Sigmoid colon (tissue), 4 donors: ENCODE results near the gene CFLAR.

Source experiments
- POLR2AphosphoS5 ChIP-seq, 4 donors: sonication (generic); formaldehyde crosslinking; IDR thresholded peaks; one replicate each; pipeline ENCODE4 v1.6.1; 2017; ENCODE audit warnings: antibody characterized with exemption in 4 of 4
- TF ChIP-seq, protein P1 (sequence below), 4 experiments: fragments of 450-650 bp in 3 of 4; fragments of 200-600 bp in 1 of 4; IDR thresholded peaks; one replicate each; pipeline ENCODE4 v1.5.1; 2016 to 2019; ENCODE audit warnings: antibody characterized with exemption in 4 of 4, mild to moderate bottlenecking in 3 of 4, moderate library complexity in 2 of 4

DNA sequence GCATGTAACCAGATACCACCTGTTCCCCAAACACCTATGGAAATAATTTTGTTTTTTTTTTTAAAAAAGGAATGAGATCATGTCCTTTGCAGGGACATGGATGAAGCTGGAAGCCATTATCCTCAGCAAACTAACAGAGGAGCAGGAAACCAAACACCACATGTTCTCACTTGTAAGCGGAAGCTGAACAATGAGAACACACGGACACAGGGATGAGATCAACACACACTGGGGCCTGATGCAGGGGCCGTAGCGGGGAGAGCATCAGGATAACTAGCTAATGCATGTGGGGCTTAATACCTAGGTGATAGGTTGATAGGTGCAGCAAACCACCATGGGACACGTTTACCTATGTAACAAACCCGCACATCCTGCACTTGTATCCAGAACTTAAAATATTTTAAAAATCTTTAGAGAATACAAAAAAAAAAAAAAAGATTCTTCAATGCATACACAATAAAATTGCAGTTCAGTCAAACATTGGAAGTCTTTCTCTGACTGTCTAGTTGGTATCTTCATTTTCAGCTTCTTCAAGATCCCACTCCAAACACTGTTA lies 55.4 kb downstream of the CFLAR start:
- TF ChIP-seq, protein P1, sequence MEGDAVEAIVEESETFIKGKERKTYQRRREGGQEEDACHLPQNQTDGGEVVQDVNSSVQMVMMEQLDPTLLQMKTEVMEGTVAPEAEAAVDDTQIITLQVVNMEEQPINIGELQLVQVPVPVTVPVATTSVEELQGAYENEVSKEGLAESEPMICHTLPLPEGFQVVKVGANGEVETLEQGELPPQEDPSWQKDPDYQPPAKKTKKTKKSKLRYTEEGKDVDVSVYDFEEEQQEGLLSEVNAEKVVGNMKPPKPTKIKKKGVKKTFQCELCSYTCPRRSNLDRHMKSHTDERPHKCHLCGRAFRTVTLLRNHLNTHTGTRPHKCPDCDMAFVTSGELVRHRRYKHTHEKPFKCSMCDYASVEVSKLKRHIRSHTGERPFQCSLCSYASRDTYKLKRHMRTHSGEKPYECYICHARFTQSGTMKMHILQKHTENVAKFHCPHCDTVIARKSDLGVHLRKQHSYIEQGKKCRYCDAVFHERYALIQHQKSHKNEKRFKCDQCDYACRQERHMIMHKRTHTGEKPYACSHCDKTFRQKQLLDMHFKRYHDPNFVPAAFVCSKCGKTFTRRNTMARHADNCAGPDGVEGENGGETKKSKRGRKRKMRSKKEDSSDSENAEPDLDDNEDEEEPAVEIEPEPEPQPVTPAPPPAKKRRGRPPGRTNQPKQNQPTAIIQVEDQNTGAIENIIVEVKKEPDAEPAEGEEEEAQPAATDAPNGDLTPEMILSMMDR (IDR thresholded peaks at IDR 0.05): no peak
- peak in 1 of 4 donors; percentile 9 for TF ChIP-seq POLR2AphosphoS5 (IDR thresholded peaks at IDR 0.05)
